ENCODE measurements around the gene MYRIP.
"Not testable (repeated sequence)": the region's sequence is repeated elsewhere in the genome, so short reads cannot be mapped to it uniquely, and the experiment has no call there.

Gene MYRIP

DNA sequence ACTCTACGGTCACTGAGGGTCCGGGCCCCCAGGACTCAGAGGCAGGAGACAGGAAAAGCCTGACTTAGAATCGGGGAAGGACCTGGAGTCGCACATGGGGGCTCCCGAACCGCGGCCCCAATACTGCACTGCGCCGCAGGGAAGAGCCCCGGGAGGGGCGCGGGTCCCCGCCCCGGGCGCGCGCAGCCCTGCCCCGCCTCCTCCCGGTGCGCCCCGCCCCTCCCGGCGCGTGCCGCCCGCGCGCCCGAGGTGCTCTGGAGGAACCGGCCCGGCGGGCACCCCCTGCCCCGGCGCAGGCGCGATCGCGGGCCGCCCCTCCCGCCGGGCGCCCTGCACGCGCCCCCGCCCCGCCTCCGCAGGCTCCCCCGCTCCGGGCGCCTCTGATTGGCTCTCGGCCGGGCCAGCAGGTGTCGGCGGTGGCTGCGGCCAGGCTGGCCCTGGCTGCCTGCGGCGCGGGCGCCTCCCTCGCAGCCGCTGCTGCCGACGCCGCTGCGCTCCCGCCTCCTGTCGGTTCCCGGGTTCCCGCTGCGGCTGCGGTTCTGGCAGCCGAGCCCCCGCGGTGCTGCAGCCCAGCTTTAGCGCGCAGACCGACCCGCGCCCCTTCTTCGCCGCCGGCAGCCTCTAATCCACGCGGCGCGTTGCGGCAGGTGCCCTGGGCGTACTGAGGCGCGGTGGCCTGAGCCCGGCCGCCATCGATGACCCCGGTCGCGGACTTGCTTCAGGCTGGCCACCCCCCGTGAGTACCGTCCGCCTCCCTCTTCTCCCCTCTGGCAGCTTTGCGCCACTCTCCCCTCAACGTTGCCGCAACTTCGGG is at the start of gene MYRIP:
Gene MYRIP, plus strand, starts transcription at position 429 of the 814 bp plus-strand sequence. CDS start 91,208 bp downstream, outside the sequence.
- no peak for DNase-seq

DNA sequence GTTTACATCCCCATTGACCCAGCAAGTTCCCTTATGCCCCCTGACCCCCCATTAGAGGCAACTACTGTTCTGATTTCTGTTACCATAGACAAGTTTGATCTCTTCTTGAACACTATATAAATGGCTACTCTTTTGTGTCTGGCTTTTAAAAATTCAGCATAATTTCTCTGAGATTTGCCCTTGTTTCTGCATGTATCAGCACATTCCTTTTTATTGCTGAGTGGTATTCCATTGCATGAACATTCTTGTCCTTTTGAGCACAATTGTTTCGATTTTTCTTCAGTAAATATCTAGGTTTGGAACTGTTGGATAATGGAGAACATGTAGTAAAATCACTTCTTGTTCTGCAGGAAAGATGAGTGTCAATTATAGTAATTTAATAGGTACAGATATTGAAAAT is 49.1 kb upstream of the MYRIP start:
- no peak for DNase-seq

DNA sequence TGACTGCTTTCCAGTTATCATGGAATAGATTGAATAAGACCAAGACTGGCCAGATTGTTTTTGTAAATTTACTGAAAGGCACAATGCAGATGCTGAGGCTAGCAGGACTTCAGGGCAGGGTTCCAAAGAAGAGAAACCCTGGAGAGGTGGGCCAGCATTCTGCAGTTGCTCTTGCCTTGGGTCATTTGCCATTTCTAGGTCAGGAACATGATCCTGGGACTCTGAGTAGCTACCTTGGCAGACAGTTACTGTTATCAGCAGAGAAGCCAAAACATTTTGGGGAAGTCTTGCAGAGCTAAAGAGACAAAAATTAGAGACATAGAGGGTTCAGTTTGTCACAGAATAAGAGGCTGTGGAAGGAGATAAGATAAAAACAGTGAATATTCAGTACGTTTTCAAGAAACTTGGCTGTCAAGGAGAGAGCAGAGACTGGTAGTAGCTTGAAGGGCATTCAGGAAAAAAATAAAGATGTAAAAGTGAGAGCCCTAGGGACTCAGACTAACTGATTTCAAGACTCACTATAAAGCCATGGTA is 46.8 kb upstream of the MYRIP start:
- DNase-seq, result no peak

DNA sequence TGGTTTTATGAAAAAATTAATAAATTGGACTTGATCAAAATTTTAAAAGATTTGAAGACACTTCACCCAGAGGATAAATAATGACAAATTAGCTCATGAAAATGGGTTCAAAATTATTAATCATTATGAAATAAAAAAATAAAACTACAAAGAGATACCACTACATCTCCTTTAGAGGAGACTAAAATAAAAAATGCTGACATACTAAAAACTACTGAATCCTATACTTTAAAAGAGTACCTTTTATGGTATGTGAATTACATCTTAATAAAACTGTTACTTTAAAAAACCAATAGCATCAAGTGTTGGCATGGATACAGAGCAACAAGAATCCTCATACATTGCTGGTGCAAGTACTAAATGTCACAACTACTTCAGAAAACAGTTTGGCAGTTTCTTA is 46.0 kb upstream of the MYRIP start:
- DNase-seq, result no peak

DNA sequence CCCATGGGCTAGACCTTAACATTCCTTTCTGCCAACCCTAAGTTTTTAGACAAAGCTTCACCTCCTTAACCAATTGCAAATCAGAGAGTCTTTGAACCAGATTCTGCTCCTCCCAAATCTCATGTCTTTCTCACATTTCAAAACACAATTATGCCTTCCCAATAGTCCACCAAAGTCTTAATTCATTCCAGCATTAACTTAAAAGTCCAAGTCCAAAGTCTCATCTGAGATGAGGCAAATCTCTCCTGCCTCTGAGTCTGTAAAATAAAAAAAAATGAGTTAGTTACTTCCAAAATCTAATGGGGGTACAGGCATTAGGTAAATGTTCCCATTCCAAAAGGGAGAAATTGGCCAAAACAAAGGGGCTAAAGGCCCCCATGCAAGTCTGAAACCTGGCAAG is 43.8 kb upstream of the MYRIP start:
- DNase-seq, result no peak

DNA sequence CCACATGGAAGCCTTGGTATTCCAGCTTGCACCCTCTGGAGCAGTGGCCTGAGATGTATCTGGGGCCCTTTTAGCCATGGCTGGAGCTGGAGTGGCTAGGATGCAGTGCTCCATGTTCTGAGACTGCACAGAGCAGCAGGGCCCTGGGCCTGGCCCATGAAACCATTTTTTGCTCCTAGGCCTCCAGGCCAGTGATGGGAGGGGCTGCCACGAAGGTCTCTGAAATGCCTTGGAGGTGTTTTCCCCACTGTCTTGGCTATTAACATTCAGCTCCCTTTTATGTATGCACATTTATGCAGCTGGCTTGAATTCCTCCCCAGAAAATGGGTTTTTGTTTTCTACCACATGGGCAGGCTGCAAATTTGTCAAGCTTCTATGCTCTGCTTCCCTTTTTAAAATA is 43.0 kb upstream of the MYRIP start:
- DNase-seq, result no peak

DNA sequence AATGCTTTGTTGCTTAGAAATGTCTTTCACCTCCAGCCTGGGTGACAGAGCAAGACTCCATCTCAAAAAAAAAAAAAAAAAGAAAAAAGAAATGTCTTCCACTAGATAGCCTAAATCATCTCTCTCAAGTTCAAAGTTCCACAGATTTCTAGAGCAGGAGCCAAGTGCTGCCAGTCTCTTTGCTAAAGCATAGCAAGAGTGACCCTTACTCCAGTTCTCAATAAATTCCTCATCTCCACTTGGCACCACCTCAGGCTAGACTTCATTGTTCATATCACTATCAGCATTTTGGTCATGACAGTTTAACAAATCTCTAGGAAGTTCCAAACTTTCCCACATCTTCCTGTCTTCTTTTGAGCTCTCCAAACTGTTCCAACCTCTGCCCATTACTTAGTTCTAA is 42.5 kb upstream of the MYRIP start:
- not testable (repeated sequence) for DNase-seq

DNA sequence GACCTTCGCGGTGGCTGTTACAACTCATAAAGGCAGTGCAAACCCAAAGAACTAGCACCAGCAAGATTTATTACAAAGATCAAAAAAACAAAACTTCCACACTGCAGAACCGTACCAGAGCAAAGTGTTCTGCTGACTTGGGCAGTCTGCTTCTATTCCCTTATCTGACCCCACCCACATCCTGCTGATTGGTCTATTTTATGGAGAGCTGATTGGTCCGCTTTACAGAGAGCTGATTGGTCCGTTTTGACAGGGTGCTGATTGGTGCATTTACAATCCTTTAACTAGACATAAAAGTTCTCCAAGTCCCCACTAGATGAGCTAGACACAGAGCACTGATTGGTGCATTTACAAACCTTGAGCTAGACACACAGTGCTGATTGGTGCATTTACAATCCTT is 31.2 kb upstream of the MYRIP start:
- DNase-seq, result not testable (repeated sequence)

DNA sequence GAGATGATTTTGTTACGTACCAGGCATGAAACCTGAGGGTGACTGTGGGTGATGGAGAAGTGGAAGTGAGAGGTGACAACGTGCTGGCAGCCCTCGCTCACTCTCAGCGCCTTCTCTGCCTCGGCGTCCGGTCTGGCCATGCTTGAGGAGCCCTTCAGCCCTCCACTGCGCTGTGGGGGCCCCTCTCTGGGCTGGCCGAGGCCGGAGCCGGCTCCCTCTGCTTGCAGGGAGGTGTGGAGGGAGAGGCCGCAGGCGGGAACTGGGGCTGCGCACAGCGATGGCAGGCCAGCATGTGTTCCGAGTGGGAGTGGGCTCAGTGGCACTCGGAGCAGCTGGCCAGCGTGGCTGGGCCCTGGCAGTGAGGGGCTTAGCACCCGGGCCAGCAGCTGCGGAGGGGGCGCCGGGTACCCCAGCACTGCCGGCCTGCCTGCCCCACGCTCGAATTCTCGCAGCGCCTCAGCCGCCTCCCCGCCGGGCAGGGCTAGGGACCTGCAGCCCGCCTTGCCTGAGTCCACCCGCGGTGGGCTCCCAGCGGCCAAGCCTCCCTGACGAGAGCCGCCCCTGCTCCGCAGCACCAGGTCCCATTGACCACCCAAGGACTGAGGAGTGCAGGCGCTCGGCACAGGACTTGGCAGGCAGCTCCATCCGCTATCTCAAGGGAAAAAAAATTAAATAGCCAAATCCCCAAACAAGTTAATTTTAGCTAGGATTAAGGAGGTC is 29.7 kb upstream of the MYRIP start:
- DNase-seq, result no peak

DNA sequence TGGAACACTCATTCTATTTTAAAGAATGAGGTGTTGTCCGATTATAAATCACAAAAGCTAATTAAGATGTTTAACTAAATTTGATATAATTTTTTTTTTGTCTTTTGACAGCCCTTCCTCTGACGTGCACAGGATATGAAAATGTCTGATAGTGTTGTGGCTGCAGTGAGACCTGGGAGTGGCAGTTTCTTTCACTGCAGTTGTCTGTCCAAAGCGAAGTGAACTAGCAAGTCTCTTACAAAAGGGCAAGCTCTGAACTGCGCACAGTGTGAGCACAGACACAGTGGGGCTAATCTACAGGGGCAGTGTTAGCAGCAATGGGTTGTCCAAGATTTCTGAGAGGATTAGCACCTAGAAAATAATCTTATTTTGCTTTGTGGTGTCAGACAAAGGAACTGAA is 29.1 kb upstream of the MYRIP start:
- DNase-seq, result no peak

DNA sequence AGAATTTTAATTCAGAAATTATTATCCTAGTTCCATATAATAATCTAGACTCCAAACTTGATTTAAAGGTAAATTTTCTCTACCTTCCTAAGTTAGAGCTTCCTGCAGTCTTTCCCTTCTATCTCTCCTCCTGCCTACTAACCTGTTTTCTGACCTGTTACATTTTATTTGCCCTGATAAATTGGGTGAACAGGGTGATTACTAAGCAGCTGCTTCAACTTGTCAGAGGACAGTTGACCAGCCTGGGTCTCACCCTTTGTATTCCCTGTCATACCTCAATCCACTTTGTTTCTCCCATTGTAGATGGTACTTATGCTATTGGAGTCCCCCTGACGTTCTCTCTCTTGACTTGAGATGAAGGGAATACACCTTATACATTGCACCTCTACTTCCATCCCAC is 28.4 kb upstream of the MYRIP start:
- DNase-seq, result no peak

DNA sequence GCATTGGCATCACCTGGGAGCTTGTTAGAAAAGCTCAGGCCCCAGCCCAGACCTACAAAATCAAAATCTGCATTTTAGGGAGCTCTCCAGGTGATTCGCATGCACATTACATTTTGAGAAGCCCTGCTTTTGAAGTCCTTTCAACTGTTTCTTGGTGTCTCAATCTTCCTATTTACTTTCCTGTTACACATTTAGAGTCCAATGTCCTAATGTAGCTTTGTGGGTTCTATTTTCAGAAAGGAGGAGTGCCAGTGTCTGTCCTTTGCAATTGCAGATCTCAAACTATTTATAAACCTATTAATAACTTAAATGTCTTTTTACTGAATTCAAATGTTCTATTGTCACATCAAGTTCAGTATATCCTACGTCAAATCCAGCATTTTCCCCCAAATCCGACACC is 27.8 kb upstream of the MYRIP start:
- no peak for DNase-seq

DNA sequence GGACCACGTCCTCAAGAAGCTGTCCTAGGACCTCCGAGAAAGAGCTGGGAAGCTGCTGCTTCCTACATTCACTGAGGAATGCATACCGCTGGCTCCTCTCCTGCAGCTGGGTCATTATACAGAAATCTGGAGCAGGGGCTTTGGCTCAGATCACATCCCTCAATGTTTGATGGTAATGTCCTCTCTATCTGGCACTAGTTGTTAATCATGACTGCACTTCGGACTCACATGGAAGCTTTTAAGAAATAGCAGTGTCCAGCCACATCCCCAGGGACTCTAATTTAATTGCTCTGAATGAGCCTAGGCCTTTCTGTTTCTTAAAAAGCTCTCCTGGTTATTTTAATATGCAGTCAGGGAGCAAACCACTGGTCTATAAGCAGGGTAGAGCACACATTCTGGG is 25.7 kb upstream of the MYRIP start:
- no peak for DNase-seq

DNA sequence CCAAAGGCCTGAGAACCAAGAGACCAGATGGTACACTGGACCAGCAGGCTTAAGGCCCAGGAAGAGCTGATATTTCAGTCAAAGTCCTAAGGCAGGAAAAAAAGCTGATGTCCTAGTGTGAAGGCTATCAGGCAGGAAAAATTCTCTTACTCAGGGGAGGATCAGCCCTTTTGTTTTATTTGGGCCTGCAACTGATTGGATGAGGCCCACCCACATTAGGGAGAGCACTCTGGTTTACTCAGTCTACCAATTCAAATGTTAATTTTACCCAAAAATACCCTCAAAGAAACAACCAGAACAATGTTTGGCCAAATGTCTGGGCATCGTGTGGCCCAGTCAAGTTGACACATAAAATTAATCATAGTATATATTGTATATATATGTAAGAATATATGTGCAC is 24.5 kb upstream of the MYRIP start:
- no peak for DNase-seq

DNA sequence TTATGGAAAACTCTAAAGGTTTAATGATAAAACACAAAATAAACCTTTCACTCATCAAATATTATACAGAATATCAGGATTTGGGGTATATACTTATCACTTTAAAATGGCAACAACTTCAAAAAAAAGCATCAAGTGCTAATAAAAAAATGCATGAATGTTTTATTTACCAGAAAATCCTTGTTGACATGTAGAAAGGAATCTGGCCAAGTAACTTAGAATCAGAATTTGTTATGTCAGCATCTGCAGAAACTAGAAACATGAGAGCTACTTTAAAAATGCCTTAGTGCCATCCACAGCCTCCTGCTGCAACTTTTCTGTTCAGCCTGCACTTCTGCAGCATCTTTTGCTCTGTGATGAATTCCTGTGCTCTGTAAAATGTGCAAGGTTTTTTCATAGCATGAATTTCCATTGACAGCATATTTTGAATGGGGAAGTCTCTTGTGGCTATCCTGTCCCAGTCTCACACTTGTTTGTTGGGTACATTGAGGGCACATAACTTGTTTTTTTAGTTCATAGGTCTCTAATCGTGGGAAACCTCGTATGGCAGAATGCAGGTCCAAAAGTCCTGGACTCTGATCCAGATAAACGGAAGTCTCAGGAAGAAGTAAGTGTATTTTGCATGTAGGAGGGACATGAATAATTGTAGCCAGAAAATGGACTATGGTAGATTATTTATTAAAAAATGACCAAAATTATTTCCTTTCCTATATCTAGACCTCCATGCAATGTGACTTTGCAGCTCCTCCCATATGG is 21.1 kb upstream of the MYRIP start:
- DNase-seq, result no peak

DNA sequence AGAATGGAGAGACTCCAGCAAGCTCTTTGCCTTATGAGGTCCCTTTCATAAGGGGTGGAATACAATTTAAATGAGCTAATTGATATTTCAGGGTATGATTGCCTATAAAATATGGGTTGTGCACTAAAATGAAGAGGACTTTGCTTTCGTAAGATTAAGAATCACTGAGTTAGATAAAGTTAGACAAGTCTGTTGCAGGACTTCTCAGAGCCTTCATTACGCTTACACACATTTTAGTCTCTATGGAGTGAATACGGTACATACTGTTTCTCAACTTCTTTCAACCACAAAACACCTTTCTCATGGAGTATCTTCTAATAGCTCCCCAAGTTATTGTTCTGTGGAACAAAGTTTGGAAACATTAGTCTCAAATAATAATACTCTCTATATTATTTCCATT is 17.8 kb upstream of the MYRIP start:
- no peak for DNase-seq

DNA sequence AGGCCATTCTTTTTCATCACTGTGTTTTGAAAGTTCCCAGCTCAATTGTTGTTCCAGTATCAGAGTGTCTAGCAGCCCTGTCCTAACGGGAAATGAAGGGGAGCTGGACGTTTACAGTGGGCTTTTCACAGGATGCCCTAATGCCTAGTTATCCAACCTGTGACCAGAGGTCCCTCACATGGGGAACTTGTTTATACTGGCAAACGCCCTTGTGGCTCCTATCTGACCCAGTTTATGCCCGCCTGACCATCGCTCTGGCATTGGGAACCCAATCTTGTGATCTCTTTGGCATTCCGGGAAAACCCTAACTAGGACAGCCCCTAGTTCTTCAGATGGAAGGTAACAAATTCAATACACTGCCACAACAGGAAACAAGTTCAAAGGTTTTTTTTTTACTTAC is 14.5 kb upstream of the MYRIP start:
- no peak for DNase-seq

DNA sequence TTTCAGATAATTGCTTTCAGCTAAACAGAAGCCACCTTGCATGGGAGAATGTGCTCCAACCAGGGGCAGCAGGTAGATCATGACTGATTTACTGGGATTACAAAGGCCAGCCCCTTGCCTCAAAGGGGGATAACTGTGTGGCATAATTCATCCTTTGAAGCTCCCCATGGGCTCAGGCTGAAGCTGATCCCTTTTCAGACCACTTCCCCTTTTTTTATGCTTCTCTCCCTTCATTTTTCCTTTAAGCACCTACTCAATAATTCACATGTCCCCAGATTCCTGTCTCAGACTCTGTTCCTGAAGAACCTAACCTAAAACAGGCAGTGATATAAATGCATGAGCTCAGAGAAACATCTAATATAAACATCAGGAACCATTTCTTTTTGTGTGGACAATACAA is 8.2 kb upstream of the MYRIP start:
- no peak for DNase-seq

DNA sequence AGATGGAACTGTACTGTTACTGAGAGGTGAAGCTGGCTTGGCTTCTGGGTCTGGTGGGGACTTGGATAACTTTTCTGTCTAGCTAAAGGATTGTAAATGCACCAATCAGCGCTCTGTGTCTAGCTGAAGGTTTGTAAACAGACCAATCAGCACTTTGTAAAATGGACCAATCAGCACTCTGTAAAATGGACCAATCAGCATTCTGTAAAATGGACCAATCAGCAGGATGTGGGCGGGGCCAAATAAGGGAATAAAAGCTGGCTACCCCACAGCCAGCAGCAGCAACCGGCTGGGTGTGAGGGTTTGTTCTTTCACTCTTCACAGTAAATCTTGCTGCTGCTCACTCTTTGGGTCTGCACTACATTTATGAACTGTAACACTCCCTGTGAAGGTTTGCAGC is 6.9 kb upstream of the MYRIP start:
- not testable (repeated sequence) for DNase-seq

DNA sequence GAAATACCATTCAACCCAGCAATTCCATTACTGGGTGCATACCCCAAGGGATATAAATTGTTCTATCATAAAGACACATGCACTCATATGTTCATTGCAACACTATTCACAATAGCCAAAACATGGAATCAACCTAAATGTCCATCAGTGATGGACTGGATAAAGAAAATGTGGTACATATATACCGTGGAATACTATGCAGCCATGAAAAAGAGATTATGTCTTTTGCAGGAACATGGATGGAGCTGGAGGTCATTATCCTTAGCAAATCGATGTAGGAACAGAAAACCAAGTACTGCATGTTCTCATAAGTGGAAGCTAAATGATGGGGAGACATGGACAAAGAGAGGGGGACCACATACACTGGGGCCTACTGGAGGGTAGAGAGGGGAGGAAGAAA is 5.5 kb upstream of the MYRIP start:
- DNase-seq, result no peak

DNA sequence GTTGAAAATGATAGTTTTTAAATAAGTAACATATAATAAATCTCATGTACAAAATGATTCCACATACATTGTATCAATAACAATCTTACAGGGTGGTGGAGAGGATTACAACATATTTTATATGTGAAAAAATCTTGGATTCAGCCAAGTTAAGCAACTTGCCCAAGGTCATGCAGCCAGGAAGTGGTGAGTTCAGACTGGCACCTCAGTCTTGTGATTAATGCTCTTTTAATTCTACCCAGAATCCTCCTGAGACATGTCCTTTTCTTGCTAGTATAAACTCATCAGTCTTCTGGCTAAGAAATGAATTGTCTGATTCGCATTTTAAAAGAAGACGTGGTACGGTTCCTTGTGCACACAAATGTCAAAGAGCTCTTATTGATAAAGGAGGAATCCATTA is 4.5 kb upstream of the MYRIP start:
- no peak for DNase-seq

DNA sequence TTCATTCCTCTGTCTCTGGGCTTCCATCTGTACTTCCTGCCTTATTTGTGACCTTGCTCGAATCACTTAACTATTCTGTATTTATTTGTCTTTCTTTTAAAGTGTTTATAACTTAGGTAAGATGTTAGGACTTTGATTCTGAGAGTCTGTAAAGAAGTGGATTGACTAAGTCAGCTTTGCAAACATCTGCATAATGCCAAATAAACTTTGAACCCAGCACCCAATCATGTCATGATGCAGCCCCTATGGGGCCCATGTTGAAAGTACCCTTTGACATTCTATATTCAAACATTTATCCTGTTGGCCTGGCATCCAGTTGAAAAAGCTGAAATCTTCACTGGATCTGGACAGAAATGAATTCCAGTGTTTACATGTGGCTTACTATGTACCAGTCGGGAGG is 3.8 kb upstream of the MYRIP start:
- DNase-seq, result no peak

DNA sequence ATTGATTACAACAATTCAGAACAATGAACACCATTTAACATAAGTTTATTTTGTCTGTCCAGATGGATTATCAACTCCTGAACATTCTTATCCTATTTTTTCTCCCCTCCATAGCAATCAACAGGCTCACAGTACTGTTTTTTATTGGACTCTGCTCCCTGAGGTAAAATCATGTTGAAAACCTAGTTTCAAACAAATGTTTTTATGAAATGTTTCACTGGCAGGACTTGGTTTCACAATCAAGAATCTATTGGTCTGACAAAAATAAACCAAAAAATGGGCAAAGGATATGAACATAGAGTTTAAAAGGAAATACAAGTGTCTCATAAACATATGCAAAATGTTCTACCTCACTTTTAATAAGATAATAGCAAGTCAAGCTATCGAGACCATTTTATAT is 2.6 kb upstream of the MYRIP start:
- no peak for DNase-seq
